Activated T-cell treated with anti-CD3 and anti-CD28 coated beads for 1 hour (primary cell): ENCODE results near the gene BTLA.
"Not testable (repeated sequence)": the region's sequence is repeated elsewhere in the genome, so short reads cannot be mapped to it uniquely, and the experiment has no call there.

Experiments
- DNase-seq: peaks from one replicate; pipeline ENCODE4 v3.0.0-alpha.2; 2020; ENCODE audit warnings: low read depth

Gene BTLA

DNA sequence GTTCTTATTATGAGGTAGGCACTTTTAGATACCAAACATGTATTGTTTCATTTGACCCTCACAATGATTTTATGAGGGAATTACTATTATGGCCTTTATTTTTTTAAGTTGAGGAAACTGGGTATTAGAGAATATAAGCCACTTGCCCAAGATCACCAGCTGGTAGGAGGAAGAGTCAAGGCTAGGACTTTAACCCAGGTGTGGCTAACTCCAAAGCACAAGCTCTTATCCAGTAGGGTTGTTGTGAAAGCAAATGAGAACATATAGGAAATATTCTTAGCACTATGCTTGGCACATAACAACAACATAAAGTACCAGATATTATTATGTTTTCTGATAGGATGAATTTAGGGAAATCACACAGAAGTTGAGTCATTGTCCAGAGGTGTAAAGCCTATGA, 7.9 kb downstream of the BTLA start:
- no peak for DNase-seq

DNA sequence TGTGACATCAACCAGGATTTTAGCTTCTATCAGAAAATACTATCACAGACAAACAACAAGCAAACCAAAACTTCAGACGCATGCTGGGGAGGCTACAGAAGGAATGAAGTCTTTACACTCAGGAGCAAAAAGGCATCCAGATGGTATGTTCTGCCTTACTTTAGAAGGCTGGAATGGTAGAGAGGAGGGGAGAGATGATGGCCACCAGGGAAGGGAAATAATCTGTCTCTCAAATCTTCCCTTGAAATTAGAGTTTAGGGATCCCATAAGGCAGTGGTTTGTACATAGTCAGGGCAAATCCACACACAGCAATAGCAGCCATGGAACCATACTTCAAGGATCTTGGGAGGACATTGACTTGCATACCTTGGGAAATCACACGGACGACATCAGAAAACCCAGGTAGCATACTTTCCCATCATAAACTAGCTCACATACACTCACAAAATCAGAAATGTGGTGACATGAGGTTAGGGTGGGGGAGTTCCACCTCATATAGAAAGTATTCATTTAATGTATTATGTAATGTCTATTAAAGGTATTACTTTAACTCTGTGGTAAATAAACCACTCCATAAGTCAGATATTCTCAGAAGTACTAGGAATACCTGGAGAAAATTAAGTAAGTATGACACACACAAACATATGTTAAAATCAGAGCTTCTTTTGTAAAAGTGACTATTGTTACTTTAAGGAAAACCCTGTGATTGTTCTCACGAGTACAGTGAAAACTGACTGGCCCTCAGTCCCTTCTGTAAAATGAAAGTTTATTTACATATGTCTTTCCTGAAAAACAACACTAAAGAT, 9.4 kb downstream of the BTLA start:
- DNase-seq, result no peak

- no peak for DNase-seq
Measured at GRCh38 chr3:112486811-112487505, 12.3 kb downstream of the BTLA start.

DNA sequence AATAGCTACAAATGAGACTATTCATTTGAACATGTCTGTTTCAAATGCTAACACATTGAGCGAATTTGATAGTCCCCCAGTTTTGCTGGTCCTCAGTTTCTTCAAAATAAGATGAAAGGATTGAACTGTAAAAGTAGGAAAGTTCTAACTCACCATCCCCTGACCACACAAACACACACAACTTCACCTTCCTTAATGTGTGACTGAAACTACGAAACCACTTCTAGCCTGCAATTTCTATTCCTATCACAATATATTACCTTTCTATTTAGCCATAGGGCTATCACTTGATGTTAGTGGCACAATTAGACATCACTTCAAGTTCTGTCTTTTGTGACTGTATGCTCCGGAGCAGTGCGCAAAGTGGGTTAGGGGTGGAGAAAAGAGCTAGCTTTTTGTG, 14.9 kb downstream of the BTLA start:
- no peak for DNase-seq

DNA sequence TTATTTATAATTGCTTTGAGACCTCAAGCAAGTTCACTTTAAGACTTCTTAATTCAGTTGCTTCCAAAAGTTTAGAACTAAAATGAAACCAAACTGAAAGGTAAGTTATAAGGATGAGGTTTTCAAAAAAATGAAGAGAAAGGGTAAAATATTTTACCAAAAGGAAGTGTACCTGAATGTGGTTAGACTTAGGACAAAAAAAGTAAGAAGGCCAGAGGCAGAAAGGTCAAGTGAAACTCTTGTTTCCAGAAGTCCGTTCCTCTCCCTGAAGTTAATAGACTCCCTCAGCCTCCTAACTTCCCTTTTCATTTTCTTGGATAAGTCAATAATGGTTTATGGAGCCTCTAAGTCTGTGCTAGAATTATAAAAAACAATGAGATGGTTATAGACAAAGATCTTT, 16.6 kb downstream of the BTLA start:
- DNase-seq, result no peak

DNA sequence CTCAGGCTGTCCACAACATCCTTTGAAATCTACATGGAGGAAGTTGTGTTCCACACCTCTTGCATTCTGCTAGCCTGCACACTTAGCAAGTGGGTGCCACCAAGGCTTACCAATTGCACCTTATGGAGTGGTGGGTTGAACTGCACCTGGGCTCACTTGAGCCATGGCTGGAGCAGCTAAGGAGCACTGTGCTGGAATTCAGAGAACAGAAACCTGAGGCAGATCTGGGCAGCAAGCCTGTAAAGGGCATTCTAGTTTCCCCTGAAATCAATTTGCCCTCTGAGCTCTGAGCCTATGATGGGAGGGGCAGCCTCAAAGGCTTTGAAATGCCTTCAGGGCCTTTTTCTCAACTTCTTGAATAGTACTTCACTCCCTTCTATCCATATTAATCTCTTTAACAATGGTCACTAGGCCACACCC, 18.0 kb downstream of the BTLA start:
- no peak for DNase-seq

GRCh38 chr3:112477891-112478290, 21.4 kb downstream of the BTLA start:
- no peak for DNase-seq

DNA sequence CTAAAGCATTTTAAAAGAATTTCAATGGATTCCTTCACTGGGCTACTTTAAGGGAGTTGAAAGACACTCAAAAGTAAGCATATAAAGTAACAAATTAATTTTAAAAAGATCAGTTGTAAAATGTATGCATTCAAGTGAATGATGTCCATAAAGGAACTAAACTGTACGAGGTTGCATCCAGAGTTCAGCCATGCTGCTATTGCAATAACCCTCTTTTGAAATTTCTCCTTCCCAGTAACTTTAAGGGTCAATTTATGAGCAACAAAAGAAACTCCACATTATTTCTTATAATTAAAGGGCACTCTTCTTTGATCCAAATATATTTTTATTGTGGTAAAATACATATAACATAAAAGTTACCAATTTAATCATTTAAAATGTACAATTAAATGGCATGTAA, 22.9 kb downstream of the BTLA start:
- no peak for DNase-seq

DNA sequence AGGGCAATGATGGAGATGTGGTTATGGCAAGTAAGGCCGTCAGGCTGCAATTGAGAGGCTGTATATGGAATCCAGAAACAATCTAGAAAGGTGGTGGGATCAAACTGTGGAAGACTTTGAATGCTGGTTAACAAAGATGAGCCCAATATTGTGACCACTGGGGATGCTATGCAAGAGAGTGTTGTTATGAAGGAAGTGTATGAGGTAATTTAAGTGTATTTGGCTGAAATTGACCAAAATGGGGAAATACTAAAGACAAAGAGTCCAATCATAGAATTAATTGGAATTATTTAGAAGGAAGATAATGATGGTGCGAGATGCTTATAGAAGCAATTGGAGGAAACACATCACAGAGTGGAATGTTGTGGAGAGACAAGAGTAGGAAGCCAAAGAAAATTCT, 24.5 kb downstream of the BTLA start:
- DNase-seq, result no peak

DNA sequence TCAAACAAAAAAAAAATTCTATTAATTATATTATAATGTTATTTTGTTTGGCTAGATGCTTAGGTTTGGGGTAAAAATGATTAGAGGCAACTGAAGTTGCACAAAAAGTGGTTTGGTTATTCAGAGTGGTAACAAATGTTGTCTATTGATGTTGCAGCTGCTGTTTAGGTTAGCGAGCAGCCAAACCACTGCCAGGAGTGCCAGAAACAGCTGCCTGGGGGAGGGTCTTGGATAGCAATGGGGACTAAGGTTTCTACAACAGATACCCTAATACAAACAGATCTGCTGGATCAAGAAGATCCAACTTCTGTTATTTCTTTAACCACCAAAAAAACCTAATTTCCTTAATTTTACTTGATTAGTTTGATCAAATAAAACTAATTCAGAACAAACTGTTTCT, 26.6 kb downstream of the BTLA start:
- no peak for DNase-seq

GRCh38 chr3:112471596-112472325, 27.5 kb downstream of the BTLA start:
- no peak for DNase-seq

DNA sequence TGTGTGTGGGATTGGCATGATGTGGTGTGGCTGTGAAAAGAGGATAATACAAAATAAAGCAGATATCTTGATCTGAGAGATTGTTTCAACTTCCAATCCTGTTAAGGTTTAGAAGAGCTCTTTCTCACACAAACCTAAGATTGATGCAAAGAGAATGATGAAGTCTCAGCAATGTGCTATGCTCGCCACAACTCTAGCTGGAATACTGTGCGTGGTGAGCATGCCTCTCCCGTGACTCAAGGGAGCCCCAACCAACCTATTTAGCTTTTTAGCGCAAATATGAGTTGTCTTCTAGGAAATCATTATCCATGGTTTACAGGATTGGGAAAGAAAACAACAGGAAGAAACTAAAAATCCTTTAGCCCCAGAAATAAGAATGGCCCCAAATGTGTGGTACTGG, 28.5 kb downstream of the BTLA start:
- no peak for DNase-seq

GRCh38 chr3:112469671-112470070, 29.6 kb downstream of the BTLA start:
- DNase-seq, result no peak

- no peak for DNase-seq
Measured at GRCh38 chr3:112467539-112467938, 31.7 kb downstream of the BTLA start.

- no peak for DNase-seq
Measured at GRCh38 chr3:112466020-112466419, 33.3 kb downstream of the BTLA start.

DNA sequence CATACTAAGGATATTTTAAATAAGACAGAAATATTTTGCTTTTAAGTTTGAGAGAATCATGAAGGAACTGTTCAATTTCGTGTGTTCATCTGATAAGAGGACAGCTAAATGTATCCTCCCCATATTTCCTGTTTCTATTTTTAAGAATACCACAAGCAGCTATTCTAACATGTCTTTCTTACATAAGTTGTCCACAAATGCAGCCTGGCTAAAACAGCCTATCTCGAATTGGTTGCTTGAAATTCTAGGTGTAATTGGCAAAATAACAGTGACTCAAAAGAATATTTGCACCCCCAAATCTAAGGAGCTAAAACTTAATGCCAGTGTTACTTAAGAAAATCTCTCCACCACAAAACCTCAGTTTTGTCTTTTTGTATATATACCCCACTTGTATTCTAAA, 35.0 kb downstream of the BTLA start:
- DNase-seq, result no peak

- no peak for DNase-seq
Measured at GRCh38 chr3:112463250-112463649, 36.0 kb downstream of the BTLA start.

GRCh38 chr3:112461787-112462186, 37.5 kb downstream of the BTLA start:
- DNase-seq, result not testable (repeated sequence)

DNA sequence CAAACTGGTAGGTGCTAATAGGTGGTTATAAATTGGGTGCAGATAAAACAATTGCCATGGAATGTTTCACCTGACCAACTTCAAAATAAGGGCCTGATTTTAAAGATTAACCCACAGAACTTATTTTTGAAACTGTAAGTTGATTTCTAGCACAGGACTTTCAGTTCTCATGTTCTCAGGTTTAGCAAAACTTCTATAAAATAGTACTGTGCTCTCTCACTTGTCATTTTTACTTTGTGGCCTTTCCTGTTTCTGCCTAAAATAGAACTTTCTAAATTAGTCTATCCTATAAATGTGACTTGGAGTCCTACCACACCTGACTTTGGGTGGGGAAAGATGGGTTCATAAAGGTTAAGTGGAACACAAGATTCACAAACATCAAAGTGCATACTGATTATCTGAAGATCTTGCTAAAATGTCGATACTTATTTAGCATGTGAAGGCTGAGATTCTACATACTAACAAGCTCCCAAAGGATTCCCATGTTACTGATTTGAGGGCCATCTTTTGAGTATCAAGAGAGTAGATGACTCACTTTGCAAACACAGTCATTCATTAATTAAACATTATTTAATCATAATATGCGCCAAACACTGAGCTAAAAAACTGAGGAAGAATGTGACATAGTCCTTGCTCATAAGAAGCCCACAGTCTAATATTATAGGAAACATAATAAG, 38.6 kb downstream of the BTLA start:
- DNase-seq, result no peak

DNA sequence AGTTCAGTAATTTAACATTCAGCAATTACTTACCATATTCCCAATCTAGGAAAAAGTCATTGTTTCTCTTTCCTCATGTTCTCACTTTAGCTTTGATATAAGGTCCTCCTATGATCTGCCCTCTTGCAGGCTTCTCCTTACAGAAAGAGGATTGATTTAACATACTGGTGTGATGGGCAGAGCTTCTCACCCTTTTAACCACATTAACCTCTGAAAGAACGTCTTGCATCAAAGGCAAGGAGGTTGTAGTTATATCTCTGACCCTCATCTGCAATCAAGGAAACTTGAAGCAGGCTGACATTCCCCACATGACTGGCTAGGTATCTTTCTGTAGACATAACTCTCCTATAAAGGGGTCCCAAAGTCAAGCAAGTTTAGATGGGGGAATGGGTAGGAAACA, 39.5 kb downstream of the BTLA start:
- DNase-seq, result no peak

- DNase-seq, result no peak
Measured at GRCh38 chr3:112456147-112456546, 43.1 kb downstream of the BTLA start.

- no peak for DNase-seq
Measured at GRCh38 chr3:112448939-112449338, 50.3 kb downstream of the BTLA start.
